Activated CD8-positive, alpha-beta memory T cell treated with anti-CD3 and anti-CD28 coated beads for 1 hour (primary cell): ENCODE measurements around the gene CDHR3.
"Not testable (repeated sequence)": the region's sequence is repeated elsewhere in the genome, so short reads cannot be mapped to it uniquely, and the experiment has no call there.

ENCODE experiments used
- DNase-seq, 2 donors: peaks; one replicate each; pipeline ENCODE4 v3.0.0-alpha.2; 2020; ENCODE audit warnings: low read depth in 1 of 2; ENCODE audit errors: extremely low read depth in 1 of 2

CDHR3 gene

GRCh38 chr7:105963038-105963667, at the start of gene CDHR3:
CDHR3 (plus strand) TSS chr7:105963264; CDS start chr7:105963319, 55 bp downstream.
- no peak for DNase-seq

GRCh38 chr7:105913947-105914346, 49.1 kb upstream of the CDHR3 start:
- no peak for DNase-seq

GRCh38 chr7:105916603-105917002, 46.5 kb upstream of the CDHR3 start:
- no peak for DNase-seq

- DNase-seq, result no peak
Observed at GRCh38 chr7:105917659-105918058, 45.4 kb upstream of the CDHR3 start.

- no peak for DNase-seq
Observed at GRCh38 chr7:105920766-105921165, 42.3 kb upstream of the CDHR3 start.

- no peak for DNase-seq
Observed at GRCh38 chr7:105924945-105925344, 38.1 kb upstream of the CDHR3 start.

- no peak for DNase-seq
Observed at GRCh38 chr7:105926131-105926530, 36.9 kb upstream of the CDHR3 start.

GRCh38 chr7:105931179-105931578, 31.9 kb upstream of the CDHR3 start:
- no peak for DNase-seq

- no peak for DNase-seq
Observed at GRCh38 chr7:105932835-105933477, 30.1 kb upstream of the CDHR3 start.

- no peak for DNase-seq
Observed at GRCh38 chr7:105934572-105935185, 28.4 kb upstream of the CDHR3 start.

- no peak for DNase-seq
Observed at GRCh38 chr7:105935250-105935649, 27.8 kb upstream of the CDHR3 start.

GRCh38 chr7:105937411-105937810, 25.7 kb upstream of the CDHR3 start:
- no peak for DNase-seq

- no peak for DNase-seq
Observed at GRCh38 chr7:105940109-105940508, 23.0 kb upstream of the CDHR3 start.

- no peak for DNase-seq
Observed at GRCh38 chr7:105941596-105941995, 21.5 kb upstream of the CDHR3 start.

GRCh38 chr7:105943486-105943885, 19.6 kb upstream of the CDHR3 start:
- DNase-seq, result no peak

- DNase-seq, result no peak
Observed at GRCh38 chr7:105945848-105946247, 17.2 kb upstream of the CDHR3 start.

GRCh38 chr7:105951597-105951996, 11.5 kb upstream of the CDHR3 start:
- DNase-seq, result no peak

- DNase-seq, result no peak
Observed at GRCh38 chr7:105952917-105953595, 10.0 kb upstream of the CDHR3 start.

- DNase-seq, result no peak
Observed at GRCh38 chr7:105954711-105955110, 8.4 kb upstream of the CDHR3 start.

GRCh38 chr7:105955651-105956466, 7.2 kb upstream of the CDHR3 start:
- DNase-seq, result not testable (repeated sequence)

GRCh38 chr7:105958012-105958411, 5.1 kb upstream of the CDHR3 start:
- DNase-seq, result no peak
